ENCODE measurements around the gene MYO1F.

MYO1F gene

GRCh38 chr19:8615813-8616596, 38.8 kb upstream of the MYO1F start:
- TF ChIP-seq CTCF (IDR thresholded peaks at IDR 0.05; ENCODE audit: borderline replicate concordance, insufficient read depth, low read depth, low read length) = peak; percentile 81
- H3K4me3 ChIP-seq (ENCODE audit: low read depth, low read length) = no peak overlapping the region

- H3K4me3 ChIP-seq (ENCODE audit: low read depth, low read length) = no peak overlapping the region
- no peak for TF ChIP-seq CTCF (IDR thresholded peaks at IDR 0.05; ENCODE audit: borderline replicate concordance, insufficient read depth, low read depth, low read length)
Observed at GRCh38 chr19:8615024-8615423, 37.8 kb upstream of the MYO1F start.

- no peak for TF ChIP-seq CTCF (IDR thresholded peaks at IDR 0.05; ENCODE audit: borderline replicate concordance, insufficient read depth, low read depth, low read length)
- H3K4me3 ChIP-seq (ENCODE audit: low read depth, low read length) = no peak overlapping the region
Observed at GRCh38 chr19:8614455-8614854, 37.2 kb upstream of the MYO1F start.

GRCh38 chr19:8612807-8613171, 35.5 kb upstream of the MYO1F start:
- no peak overlapping the region for H3K4me3 ChIP-seq (ENCODE audit: low read depth, low read length)
- no peak for TF ChIP-seq CTCF (IDR thresholded peaks at IDR 0.05; ENCODE audit: borderline replicate concordance, insufficient read depth, low read depth, low read length)

GRCh38 chr19:8611877-8612806, 34.9 kb upstream of the MYO1F start:
- H3K4me3 ChIP-seq (ENCODE audit: low read depth, low read length) = no peak overlapping the region
- no peak for TF ChIP-seq CTCF (IDR thresholded peaks at IDR 0.05; ENCODE audit: borderline replicate concordance, insufficient read depth, low read depth, low read length)

- TF ChIP-seq CTCF (IDR thresholded peaks at IDR 0.05; ENCODE audit: borderline replicate concordance, insufficient read depth, low read depth, low read length) = no peak
- H3K4me3 ChIP-seq (ENCODE audit: low read depth, low read length) = no peak overlapping the region
Observed at GRCh38 chr19:8611391-8611876, 34.2 kb upstream of the MYO1F start.

Measured in GM12875 (cell line).